Activated CD4-positive, alpha-beta T cell treated with anti-CD3 and anti-CD28 coated beads, Interleukin-2, amount 50 U/mL, for 24 hours (primary cell): ENCODE data around the gene ALK.

Experiments used
- DNase-seq, 2 donors: peaks; one replicate each; pipeline ENCODE4 v3.0.0-alpha.2; 2020; ENCODE audit warnings: low read depth in 1 of 2, low spot score in 1 of 2

The ALK gene

GRCh38 chr2:29345236-29345635, 576.1 kb downstream of the ALK start:
- no peak for DNase-seq

DNA sequence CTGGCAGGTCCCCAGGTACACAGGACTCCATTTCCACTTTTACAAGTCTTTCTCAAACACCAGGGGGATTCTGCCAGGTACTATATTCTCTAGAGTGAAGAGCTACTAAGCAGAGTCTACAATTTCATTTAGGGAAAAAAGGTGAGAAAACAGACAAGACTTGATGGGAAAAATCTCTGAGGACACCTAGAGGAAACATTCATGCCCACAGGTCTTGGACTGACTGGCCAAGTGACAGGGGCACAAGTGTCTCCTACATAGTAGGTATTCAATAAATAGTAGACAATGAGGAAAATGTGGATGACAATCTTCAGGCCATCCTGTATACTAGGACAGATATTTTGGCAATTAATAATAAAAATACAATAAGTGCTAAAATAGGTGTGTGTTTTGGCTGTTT, 577.6 kb downstream of the ALK start:
- DNase-seq = no peak

GRCh38 chr2:29336341-29337241, 584.8 kb downstream of the ALK start:
- DNase-seq = no peak

DNA sequence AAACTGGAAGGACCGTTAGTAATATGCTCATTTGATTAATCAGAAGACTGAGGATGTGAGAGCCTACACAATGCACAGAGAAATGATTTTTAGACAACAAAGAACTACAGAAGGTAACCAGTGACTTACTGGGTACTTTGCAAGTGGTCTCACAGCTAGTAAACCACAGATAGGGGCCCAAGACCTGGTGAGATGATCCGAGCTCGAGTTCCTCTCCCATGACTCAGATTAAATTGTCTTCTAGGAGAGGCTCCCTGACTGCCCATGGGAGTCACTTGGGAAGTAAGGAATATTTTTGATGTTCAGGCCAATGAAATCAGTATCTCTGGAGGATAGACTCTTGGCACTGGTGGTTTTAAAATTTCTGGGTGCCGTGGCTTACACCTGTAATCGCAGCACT, 586.0 kb downstream of the ALK start:
- no peak for DNase-seq

DNA sequence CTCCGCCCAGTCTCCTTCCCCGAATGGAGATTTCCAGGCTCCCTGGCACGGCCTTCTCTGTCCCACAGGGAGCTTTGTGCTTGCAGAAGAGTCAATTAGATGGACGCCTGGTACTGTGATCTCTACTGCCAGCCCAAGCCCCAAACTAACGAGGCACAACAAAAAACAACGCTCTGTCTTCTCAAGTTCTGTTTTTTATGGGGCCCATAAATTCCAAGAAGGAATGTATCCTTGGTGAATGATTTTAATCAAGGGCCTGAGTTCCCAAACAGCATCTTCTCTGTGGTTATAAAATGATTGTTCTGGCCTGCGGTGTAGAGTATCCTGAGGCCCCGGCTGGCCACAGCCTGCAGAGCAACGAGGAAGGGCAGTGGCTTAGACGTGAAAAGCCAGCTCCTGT, 586.7 kb downstream of the ALK start:
- DNase-seq = no peak

DNA sequence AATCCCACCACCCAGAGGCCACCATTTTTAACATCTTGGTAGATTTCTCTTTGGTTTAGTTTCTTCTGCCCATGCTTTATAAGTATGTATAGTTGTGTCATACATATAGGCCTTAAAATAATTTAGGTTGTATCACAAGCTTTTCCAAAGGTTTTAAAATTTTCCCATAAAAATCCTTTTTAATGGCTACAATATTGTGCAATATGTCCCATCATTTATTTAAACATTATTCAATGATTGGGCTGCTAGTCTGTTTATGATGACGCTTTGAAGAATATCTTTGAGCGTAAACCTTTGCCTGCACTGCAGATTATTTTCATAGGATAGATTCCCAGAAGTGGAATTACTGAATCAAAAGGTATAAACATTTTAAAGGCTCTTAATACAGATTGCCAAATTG, 588.8 kb downstream of the ALK start:
- no peak for DNase-seq

- DNase-seq = no peak
Measured at GRCh38 chr2:29329899-29330298, 591.5 kb downstream of the ALK start.

DNA sequence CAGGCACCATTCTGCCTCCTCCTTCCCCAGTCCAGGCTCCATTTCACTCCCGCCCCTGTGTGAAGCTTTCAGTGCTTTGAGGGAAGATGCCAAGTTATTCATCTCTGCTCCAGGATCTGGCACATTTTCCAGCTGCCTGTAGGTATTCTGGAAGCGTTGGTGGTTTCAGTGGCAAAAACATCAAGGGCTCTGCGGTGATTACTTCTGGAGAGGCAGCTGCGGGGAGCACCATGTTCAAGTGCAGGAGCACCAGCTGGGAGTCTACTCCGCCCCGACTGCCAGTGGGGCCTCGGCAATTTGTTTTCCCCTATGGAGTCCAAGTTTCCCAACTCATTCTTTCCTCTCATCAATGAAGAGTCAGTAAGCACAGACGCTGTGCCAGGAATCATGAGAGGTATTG, 594.5 kb downstream of the ALK start:
- DNase-seq = no peak

- no peak for DNase-seq
Measured at GRCh38 chr2:29325544-29325943, 595.8 kb downstream of the ALK start.

- no peak for DNase-seq
Measured at GRCh38 chr2:29323961-29324360, 597.4 kb downstream of the ALK start.

DNA sequence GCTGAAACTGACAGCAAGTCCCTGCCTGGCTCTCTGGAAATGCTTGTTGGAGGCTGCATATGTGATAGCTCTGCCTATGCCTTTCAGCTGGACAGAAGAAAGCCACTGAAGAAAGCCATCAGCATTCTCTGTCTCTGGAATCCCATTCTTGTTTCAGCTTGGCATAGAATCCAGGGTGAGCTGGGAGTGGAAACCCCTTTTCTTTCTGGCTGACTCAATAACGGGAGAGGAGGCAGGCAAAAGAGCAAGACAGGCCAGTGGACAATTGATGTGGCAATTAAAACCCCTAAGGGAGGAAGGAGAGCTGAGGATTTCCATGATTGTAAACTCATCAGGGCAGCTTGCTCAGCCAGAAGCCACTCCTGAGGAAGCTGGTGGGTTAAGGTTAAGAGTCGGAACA, 598.1 kb downstream of the ALK start:
- DNase-seq = no peak

GRCh38 chr2:29322011-29322410, 599.4 kb downstream of the ALK start:
- DNase-seq = no peak

GRCh38 chr2:29317801-29318485, 603.4 kb downstream of the ALK start:
- no peak for DNase-seq

DNA sequence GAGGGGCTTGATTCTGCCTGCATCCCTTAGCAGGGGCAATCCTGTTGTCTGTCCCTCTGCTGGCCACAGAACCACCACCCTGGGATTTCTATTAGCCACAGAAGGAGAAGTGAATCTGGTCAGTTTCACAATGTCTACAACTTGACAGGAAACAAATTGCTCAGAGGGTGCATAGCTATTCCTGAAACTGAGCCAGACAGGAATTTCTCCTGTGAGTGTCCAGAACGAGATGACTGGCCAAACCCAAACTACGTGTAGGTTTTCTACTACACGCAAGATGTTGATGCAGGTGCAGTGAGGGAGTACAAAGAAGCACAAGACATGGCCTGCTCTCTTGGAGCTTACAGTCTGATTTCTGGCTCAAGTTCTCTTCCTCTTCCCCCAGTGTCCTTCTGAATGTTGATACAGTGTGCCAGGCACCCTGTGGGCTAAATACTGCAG, 604.3 kb downstream of the ALK start:
- no peak for DNase-seq

GRCh38 chr2:29314816-29315571, 606.4 kb downstream of the ALK start:
- peak; percentile 13 to 42 for DNase-seq

DNA sequence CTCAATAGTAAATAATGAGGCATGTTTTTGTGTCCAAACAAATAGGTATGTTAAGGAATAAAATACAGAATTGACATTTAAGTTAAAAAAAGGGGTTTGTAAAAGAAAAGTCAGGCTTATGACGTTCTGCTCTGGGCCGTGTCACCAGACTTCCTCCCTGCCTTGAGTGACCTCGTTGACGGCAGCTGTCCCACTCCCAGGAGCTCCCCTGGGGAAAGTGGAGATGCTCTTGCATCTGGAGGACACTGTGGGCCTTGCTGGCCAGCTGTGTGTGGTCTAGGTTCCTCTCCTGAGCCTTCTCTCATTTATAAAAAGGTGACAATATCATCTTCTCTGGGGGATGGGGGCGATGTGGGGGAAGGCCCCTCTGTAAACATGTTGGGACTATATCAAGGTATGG, 609.9 kb downstream of the ALK start:
- no peak for DNase-seq

DNA sequence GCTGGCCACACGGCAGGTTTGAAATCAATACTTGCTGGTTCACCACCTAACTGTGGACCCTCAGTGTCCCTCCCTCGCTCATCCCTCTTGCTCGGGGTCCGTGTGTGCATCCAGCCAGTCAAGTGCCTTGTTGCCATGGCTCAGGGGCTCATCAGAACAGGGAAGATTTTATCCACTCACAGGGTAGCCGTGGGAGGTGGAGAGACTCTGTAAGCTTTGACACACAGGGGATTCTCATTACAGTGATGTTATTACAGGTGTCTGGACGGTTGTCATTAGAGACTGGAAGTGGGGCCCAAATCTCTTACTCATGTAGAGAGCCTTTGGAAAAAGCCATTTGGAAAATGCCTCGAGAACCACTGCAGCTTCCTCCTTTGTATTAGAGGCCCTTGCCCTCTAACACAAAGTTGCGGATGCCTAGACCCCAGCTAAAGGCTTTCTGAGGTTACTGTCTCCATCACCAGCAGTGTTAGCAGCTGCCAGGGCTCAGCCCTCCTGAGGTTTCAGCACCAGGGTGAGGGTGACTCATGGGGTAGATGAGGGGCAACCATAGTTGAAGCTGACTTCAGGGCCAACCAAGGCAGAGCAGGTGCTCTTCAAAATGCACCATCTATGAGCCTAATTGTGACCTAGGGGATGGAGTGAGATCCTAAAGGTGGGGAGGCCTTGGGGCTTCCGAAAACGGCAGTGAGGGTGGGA, 610.6 kb downstream of the ALK start:
- no peak for DNase-seq

DNA sequence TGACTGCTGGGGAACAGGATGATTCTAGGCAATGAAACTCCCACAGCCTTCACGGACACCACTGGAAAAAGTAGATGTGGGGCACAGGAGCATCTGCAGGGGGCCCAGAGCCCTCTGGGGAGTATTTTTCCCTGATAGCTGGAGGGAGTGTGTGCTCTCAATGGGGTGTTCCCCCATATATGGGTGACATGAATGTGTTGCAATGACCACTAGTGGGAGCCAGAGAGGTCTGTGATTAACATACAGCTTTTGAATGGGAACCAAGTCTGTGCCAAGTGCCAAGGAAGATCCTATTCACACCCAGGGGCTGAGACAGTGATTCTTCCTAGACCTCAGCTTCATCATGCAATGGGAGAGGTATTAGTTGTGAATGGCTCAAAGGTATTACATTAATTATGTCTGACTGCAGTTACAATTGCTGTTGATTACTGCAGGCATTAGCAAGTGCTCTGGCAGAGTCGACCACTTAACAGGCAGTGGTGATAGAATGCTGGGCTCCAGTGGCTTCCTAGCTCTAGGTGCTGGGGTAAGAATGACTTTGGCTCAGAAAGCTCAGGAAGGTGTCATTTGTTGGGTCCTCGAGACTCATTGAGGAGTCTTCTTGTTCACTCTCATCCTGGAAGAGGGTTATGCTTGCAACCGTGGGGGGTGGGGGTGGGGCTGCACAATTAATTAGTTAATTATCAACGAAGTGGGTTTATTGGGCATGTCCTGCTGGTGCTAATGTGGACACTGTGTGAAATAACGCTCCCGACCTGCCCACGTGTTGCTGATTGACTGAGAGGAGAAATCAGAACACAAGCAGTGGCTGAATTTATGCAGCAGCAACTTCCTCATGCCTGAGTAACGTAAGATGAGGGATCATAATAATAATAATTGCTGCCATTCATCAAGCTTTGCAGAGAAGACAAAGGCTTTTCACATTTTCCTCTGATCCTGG, 612.0 kb downstream of the ALK start:
- peak in 1 of 2 donors; percentile 30 for DNase-seq

GRCh38 chr2:29308366-29308765, 613.0 kb downstream of the ALK start:
- DNase-seq = no peak

GRCh38 chr2:29307519-29307918, 613.9 kb downstream of the ALK start:
- no peak for DNase-seq
